K562 (cell line): ENCODE results near the gene PTTG1IP. TPM values are rescaled to one million over a fixed set of nuclear protein-coding genes. Genes with fewer than 3 reads are reported as not detected.
A peak's percentile ranks its signal among the peaks of the same experiment; 100 is the strongest.

Experiments
- C11orf30 ChIP-seq: fragments of 450-650 bp; IDR thresholded peaks from 2 replicates; pipeline ENCODE4 v1.6.1; 2016; ENCODE audit warnings: low read depth, mild to moderate bottlenecking
- ELK3 ChIP-seq: fragments of 450-650 bp; formaldehyde crosslinking; IDR thresholded peaks from 2 replicates; pipeline ENCODE4 v1.4.0; 2020; ENCODE audit warnings: mild to moderate bottlenecking
- GABPA ChIP-seq: fragments of 200-800 bp; sonication (Bioruptor generic); conservative IDR thresholded peaks from 2 replicates; pipeline ENCODE4 v1.6.1; 2016; ENCODE audit warnings: low read depth, missing genetic modification characterization, missing compliant biosample characterization
- HDAC1 ChIP-seq, 2 experiments: fragments of 450-650 bp; IDR thresholded peaks; 2 replicates each; pipeline ENCODE4 v1.6.1; 2016 to 2017; ENCODE audit warnings: inconsistent platforms in 1 of 2, mild to moderate bottlenecking in 1 of 2, moderate library complexity in 1 of 2
- HDAC6 ChIP-seq: IDR thresholded peaks from 2 replicates; pipeline ENCODE4 v1.6.1; 2012; ENCODE audit warnings: low read depth, mild to moderate bottlenecking, control low read depth, inconsistent platforms, low read length, moderate library complexity
- MGA ChIP-seq: fragments of 450-650 bp; IDR thresholded peaks from 2 replicates; pipeline ENCODE4 v1.6.1; 2016; ENCODE audit warnings: mild to moderate bottlenecking, moderate library complexity
- PATZ1 ChIP-seq: fragments of 250-450 bp; sonication (Bioruptor Pico); IDR thresholded peaks from 2 replicates; pipeline ENCODE4 v1.5.0; 2020; ENCODE audit warnings: mild to moderate bottlenecking, borderline replicate concordance
- PPARD ChIP-seq: fragments of 250-450 bp; sonication (Bioruptor Pico); IDR thresholded peaks from 2 replicates; pipeline ENCODE4 v1.8.0; 2022; ENCODE audit warnings: inconsistent platforms, mild to moderate bottlenecking, moderate library complexity
- TCF7L2 ChIP-seq: fragments of 150-350 bp; IDR thresholded peaks from 2 replicates; pipeline ENCODE4 v1.6.1; 2016; ENCODE audit warnings: low read depth, mild to moderate bottlenecking, low read length, moderate library complexity
- ZNF212 ChIP-seq: fragments of 450-650 bp; formaldehyde crosslinking; IDR thresholded peaks from 2 replicates; pipeline ENCODE4 v1.4.0; 2020; ENCODE audit warnings: mild to moderate bottlenecking
- ZNF274 ChIP-seq: IDR thresholded peaks from 2 replicates; pipeline ENCODE4 v1.6.1; 2011; ENCODE audit warnings: low read depth, mild to moderate bottlenecking, low read length, moderate library complexity, borderline replicate concordance
- polyA plus RNA-seq, 8 experiments: library from polyadenylated mRNA; depleted of rRNA in 4 of 8; stranded (reverse) in 5 of 8; unstranded in 3 of 8; fragments of >200 nt; fragmentation: Nextera tagmentation in 2 of 8; fragmentation: Illumina TruSeq in 1 of 8; extraction: Ambion mirVana in 2 of 8; extraction: Trizol in 1 of 8; gene quantifications; 2 replicates each; pipeline versions ENCODE4 v1.2.1 to v1.2.3, GENCODE V29; 2011 to 2014; ENCODE audit warnings: inconsistent platforms in 1 of 8, missing spikeins in 1 of 8
- total RNA-seq, 7 experiments: library from RNA; depleted of rRNA in 6 of 7; stranded (reverse); fragments of >200 nt in 6 of 7; fragmentation: Illumina TruSeq in 2 of 7; extraction: Trizol in 2 of 7; gene quantifications; 2 replicates each; pipeline versions ENCODE4 v1.2.1 to v1.2.3, GENCODE V29; 2011 to 2021; ENCODE audit warnings: low replicate concordance in 1 of 7

The PTTG1IP gene
- total and polyA plus RNA-seq, 9 of the 15 experiments (the other 6 are each of a cell fraction or from before 2014, with no cell fraction given), result 5.0 to 99.3 (median 82.4) TPM

- TF ChIP-seq PATZ1 (CRISPR knock-in tag) (0 out of 2 replicates have a peak, but pooled peaks have one; percentile 13), GABPA (no peak; the same call in 1 of the 2 replicates), C11orf30 (no peak), TCF7L2 (no peak), PPARD (CRISPR knock-in tag) (no peak), ZNF274 (no peak), ELK3 (CRISPR knock-in tag) (no peak), MGA (peak; percentile 75; the same call in 1 of the 2 replicates), HDAC6 (no peak), HDAC1 (IDR thresholded peaks at IDR 0.05) (no peak), ZNF212 (no peak)
Observed at GRCh38 chr21:44853601-44854390, 19.7 kb downstream of the PTTG1IP start (continued).
